K562 (cell line): ENCODE data around the gene KRTAP5-5.

ENCODE experiments used
- ARNT ChIP-seq, 2 experiments: fragments of 450-650 bp; IDR thresholded peaks; 2 replicates each; pipeline ENCODE4 v1.6.1; 2016; ENCODE audit warnings: mild to moderate bottlenecking in 1 of 2
- CTCF ChIP-seq, 3 experiments: IDR thresholded peaks in 2 of 3; conservative IDR thresholded peaks in 1 of 3; 2 replicates each; pipeline ENCODE4 v1.5.1; 2011 to 2012; ENCODE audit warnings: low read length in 3 of 3, mild to moderate bottlenecking in 3 of 3, control low read depth in 2 of 3, improper control_type of control experiment in 1 of 3, inconsistent platforms in 1 of 3, low read depth in 1 of 3, mixed read lengths in 1 of 3, moderate library complexity in 1 of 3; ENCODE audit not compliant: insufficient read depth in 2 of 3
- NR1H2 ChIP-seq: sonication (generic); formaldehyde crosslinking; IDR thresholded peaks from 2 replicates; pipeline ENCODE4 v1.4.0; 2020; ENCODE audit warnings: mild to moderate bottlenecking, missing genetic modification reagents
- POLR2A ChIP-seq: fragments of 450-650 bp; conservative IDR thresholded peaks from 2 replicates; pipeline ENCODE4 v1.6.1; 2016
- POLR2AphosphoS5 ChIP-seq: IDR thresholded peaks from 2 replicates; pipeline ENCODE4 v1.6.1; 2011; ENCODE audit warnings: mild to moderate bottlenecking, low read depth, low read length, moderate library complexity; ENCODE audit not compliant: control insufficient read depth, insufficient read depth

DNA sequence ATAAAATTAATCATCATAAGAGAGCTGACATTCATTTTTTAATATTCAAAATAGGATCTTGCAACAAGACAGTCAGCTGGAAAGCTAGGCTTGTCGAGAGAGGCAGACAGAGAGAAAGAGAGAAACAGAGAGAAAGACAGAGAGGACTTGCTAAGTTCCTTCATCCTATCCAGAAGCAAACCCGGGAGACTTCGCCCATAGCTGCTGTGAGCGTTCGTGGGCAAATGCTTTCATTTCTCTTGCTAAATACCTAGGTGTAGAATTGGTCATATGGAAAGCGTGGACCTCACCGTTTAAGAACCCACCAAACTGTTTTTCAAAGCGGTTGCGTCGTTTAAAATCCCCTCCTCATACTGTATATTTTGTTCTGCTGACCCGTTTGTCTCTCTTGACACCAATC, 42.1 kb downstream of the KRTAP5-5 start:
- no peak for TF ChIP-seq ARNT (IDR thresholded peaks at IDR 0.05)
- no peak for TF ChIP-seq POLR2AphosphoS5
- TF ChIP-seq POLR2A, result no peak
- TF ChIP-seq NR1H2 (CRISPR knock-in tag), result no peak
- no peak for TF ChIP-seq CTCF (IDR thresholded peaks at IDR 0.05 in 2 of 3, conservative IDR thresholded peaks at IDR 0.05 in 1 of 3; ENCODE audit: insufficient read depth in 2 of 3, low read depth in 1 of 3, low read length in 3 of 3)
